HCT116 (cell line): ENCODE measurements around the gene NXF3. TPM values are rescaled to one million over a fixed set of nuclear protein-coding genes. Genes with fewer than 3 reads are reported as not detected.

ENCODE experiments used
- ATAC-seq: fragments of 200-7000 bp; cut with Tn5 transposase; 2 replicates; pipeline ENCODE4 v1.9.1; 2020; ENCODE audit warnings: mild to moderate bottlenecking, moderate library complexity
- BruUV-seq: library from RNA; stranded (reverse); fragments of 400-500 nt; replicated peaks from 2 replicates; lab custom pipeline; 2021; lab: Mats Ljungman, UMichigan
- CTCF ChIA-PET: fragments of 300-600 bp; sonication (Branson Sonifier 250); formaldehyde crosslinking; loops from one replicate; lab custom pipeline; 2021; ENCODE audit warnings: antibody characterized with exemption; lab: Charles Lee
- POLR2A ChIA-PET: fragments of 300-600, 350-600 bp; sonication (Branson Sonifier 250); formaldehyde crosslinking; loops from one replicate; lab custom pipeline; 2021; ENCODE audit warnings: antibody characterized with exemption; lab: Charles Lee
- RAD21 ChIA-PET, 2 experiments: fragments of 300-600 bp; sonication (Branson Sonifier 250); formaldehyde crosslinking; loops; one replicate each; lab custom pipeline; 2023; ENCODE audit warnings: low total read pairs in 2 of 2; ENCODE audit not compliant: uncharacterized antibody in 2 of 2, unreplicated experiment in 2 of 2, low non-redundant PET in 1 of 2; lab: Charles Lee
- DNase-seq: peaks from one replicate; pipeline ENCODE4 v3.0.0-alpha.2; 2010; ENCODE audit warnings: low read depth, low spot score
- H2AFZ ChIP-seq: fragments of 200-600 bp; shearing (Covaris generic), sonication (generic); 2 replicates; pipeline ENCODE4 v1.6.1; 2017; ENCODE audit warnings: low read depth, mixed run types, mixed read lengths, antibody characterized with exemption, low read length; ENCODE audit not compliant: poor library complexity, severe bottlenecking
- H3K27ac ChIP-seq: 2 replicates; pipeline ENCODE4 v1.5.1; 2012; ENCODE audit warnings: low read depth, low read length
- H3K27me3 ChIP-seq: fragments of 200-600 bp; sonication (generic); 2 replicates; pipeline ENCODE4 v1.6.1; 2016; ENCODE audit warnings: mixed run types, low read length, mixed read lengths; ENCODE audit not compliant: insufficient read depth
- H3K36me3 ChIP-seq, 2 experiments: fragments of 200-500 bp in 1 of 2; fragments of 200-600 bp in 1 of 2; sonication (Bioruptor generic) in 1 of 2; sonication (generic) in 1 of 2; 2 replicates each; pipeline versions ENCODE4 v1.5.1 to v1.6.1; 2014 to 2016; ENCODE audit warnings: low read length in 2 of 2, inconsistent platforms in 1 of 2, mixed read lengths in 1 of 2, mixed run types in 1 of 2; ENCODE audit not compliant: insufficient read depth in 2 of 2, control insufficient read depth in 1 of 2
- H3K4me1 ChIP-seq, 2 experiments: fragments of 200-600 bp in 1 of 2; sonication (generic) in 1 of 2; 2 replicates each; pipeline versions ENCODE4 v1.5.1 to v1.6.1; 2012 to 2017; ENCODE audit warnings: low read length in 2 of 2, inconsistent platforms in 1 of 2, mild to moderate bottlenecking in 1 of 2, mixed read lengths in 1 of 2, mixed run types in 1 of 2, moderate library complexity in 1 of 2; ENCODE audit not compliant: insufficient read depth in 2 of 2, control insufficient read depth in 1 of 2
- H3K4me2 ChIP-seq: fragments of 200-600 bp; sonication (generic); 2 replicates; pipeline ENCODE4 v1.6.1; 2017; ENCODE audit warnings: mixed run types, low read length, mixed read lengths
- H3K4me3 ChIP-seq, 2 experiments: fragments of 200-600 bp in 1 of 2; sonication (generic) in 1 of 2; replicated peaks in 1 of 2; 2 replicates each; pipeline ENCODE4 v1.5.1; 2011 to 2016; ENCODE audit warnings: low read length in 2 of 2, control low read depth in 1 of 2, low read depth in 1 of 2, mild to moderate bottlenecking in 1 of 2, mixed read lengths in 1 of 2, mixed run types in 1 of 2
- H3K79me2 ChIP-seq: fragments of 200-600 bp; sonication (generic); 2 replicates; pipeline ENCODE4 v1.6.1; 2017; ENCODE audit warnings: mild to moderate bottlenecking, mixed run types, low read length, moderate library complexity, mixed read lengths; ENCODE audit not compliant: insufficient read depth
- H3K9ac ChIP-seq: fragments of 200-600 bp; sonication (generic); 2 replicates; pipeline ENCODE4 v1.6.1; 2016; ENCODE audit warnings: low read length, mixed read lengths
- H3K9me2 ChIP-seq: fragments of 200-600 bp; sonication (generic), shearing (Covaris generic); 2 replicates; pipeline ENCODE4 v1.6.1; 2017; ENCODE audit warnings: mixed run types, mild to moderate bottlenecking, moderate library complexity; ENCODE audit not compliant: insufficient read depth
- H3K9me3 ChIP-seq, 2 experiments: fragments of 200-500 bp in 1 of 2; fragments of 200-600 bp in 1 of 2; sonication (Bioruptor generic) in 1 of 2; sonication (generic) in 1 of 2; 2 replicates each; pipeline ENCODE4 v1.6.1; 2014 to 2017; ENCODE audit warnings: low read length in 2 of 2, mixed read lengths in 2 of 2, inconsistent platforms in 1 of 2, low read depth in 1 of 2, mild to moderate bottlenecking in 1 of 2, mixed run types in 1 of 2, moderate library complexity in 1 of 2; ENCODE audit not compliant: control insufficient read depth in 1 of 2, insufficient read depth in 1 of 2
- H4K20me1 ChIP-seq: fragments of 200-600 bp; sonication (generic), shearing (Covaris generic); 2 replicates; pipeline ENCODE4 v1.6.1; 2017; ENCODE audit warnings: mixed run types, mild to moderate bottlenecking, moderate library complexity; ENCODE audit not compliant: insufficient read depth
- ATF3 ChIP-seq: IDR thresholded peaks from 2 replicates; pipeline ENCODE4 v1.6.1; 2012
- CBX3 ChIP-seq: IDR thresholded peaks from 2 replicates; pipeline ENCODE4 v1.6.1; 2012; ENCODE audit warnings: low read depth
- CEBPB ChIP-seq: IDR thresholded peaks from 2 replicates; pipeline ENCODE4 v1.6.1; 2012; ENCODE audit warnings: low read depth
- EGR1 ChIP-seq: IDR thresholded peaks from 2 replicates; pipeline ENCODE4 v1.6.1; 2012; ENCODE audit warnings: low read depth
- ELF1 ChIP-seq: IDR thresholded peaks from 2 replicates; pipeline ENCODE4 v1.6.1; 2012; ENCODE audit warnings: low read depth, borderline replicate concordance
- EZH2 ChIP-seq: fragments of 200-600 bp; sonication (generic); IDR thresholded peaks from 2 replicates; pipeline ENCODE4 v1.6.1; 2017; ENCODE audit warnings: antibody characterized with exemption, mixed run types
- JUND ChIP-seq: IDR thresholded peaks from 2 replicates; pipeline ENCODE4 v1.6.1; 2012
- MAX ChIP-seq: IDR thresholded peaks from 2 replicates; pipeline ENCODE4 v1.6.1; 2012
- POLR2A ChIP-seq: IDR thresholded peaks from 2 replicates; pipeline ENCODE4 v1.7.0; 2011; ENCODE audit warnings: borderline replicate concordance; ENCODE audit not compliant: insufficient read depth, insufficient read length; ENCODE audit errors: extremely low read depth
- POLR2AphosphoS5 ChIP-seq: IDR thresholded peaks from 2 replicates; pipeline ENCODE4 v1.6.1; 2011; ENCODE audit warnings: mild to moderate bottlenecking, low read depth, low read length, moderate library complexity
- RAD21 ChIP-seq: IDR thresholded peaks from 2 replicates; pipeline ENCODE4 v1.6.1; 2012; ENCODE audit warnings: low read depth, mild to moderate bottlenecking
- SIN3A ChIP-seq: IDR thresholded peaks from 2 replicates; pipeline ENCODE4 v1.6.1; 2012; ENCODE audit warnings: low read depth
- SP1 ChIP-seq: IDR thresholded peaks from 2 replicates; pipeline ENCODE4 v1.6.1; 2012; ENCODE audit warnings: low read depth
- SRF ChIP-seq: IDR thresholded peaks from 2 replicates; pipeline ENCODE4 v1.6.1; 2012; ENCODE audit warnings: low read depth
- ZNF274 ChIP-seq: fragments of 200-500 bp; sonication (Bioruptor generic); IDR thresholded peaks from 2 replicates; pipeline ENCODE4 v1.6.1; 2014; ENCODE audit warnings: mild to moderate bottlenecking, low read depth, low read length, inconsistent platforms
- intact Hi-C: fragments of 100-400 bp; cut with micrococcal nuclease; formaldehyde crosslinking; loops from 2 replicates; pipeline ENCODE4 v1.10.0; 2022
- total RNA-seq: library from RNA; stranded (reverse); gene quantifications from one replicate; pipeline ENCODE4 v1.2.1, GENCODE V29; 2021; ENCODE audit not compliant: unreplicated experiment
- TF ChIP-seq, protein P1 (sequence below): IDR thresholded peaks from 2 replicates; pipeline ENCODE4 v1.6.1; 2011; ENCODE audit warnings: mild to moderate bottlenecking, low read length, moderate library complexity; ENCODE audit not compliant: insufficient replicate concordance; ENCODE audit errors: extremely low read depth

The NXF3 gene
- total RNA-seq, 1 experiment from 2014 or later: 0.25 TPM

DNA sequence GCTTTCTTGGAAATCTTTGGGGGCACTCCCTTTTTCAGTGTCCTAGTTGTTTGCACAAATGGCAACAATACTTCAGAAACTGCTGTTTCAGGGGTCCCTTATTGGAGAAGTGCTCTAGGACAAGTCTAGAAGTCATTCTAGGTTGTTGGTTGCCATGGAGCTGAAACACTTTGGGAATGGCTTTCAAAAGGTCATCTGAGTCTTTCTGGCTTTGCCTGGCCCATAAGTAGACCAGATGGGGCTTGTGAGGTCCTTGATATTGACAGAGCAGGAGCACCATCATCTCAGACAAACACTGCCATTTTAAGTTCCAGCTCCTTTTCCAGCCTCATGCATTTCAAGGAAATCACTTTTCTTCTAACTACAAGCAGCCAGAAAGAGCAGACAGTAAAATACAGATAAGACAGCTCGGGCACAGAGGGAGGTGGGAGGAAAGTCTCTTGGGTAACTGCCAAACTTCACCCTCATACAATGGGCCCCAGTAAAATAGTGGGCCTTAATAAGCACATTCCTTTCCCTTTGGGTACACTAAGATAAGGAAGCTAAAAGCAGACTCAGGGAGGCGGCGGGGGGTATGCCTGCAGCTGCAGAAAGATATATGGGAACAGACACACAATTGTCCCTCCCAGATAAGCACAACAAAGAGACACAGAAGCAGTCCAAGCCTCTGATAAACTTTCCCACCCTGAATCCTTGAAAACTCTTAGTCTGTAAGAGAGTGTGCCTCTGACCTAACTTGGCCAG lies 8.5 kb upstream of the NXF3 start (continued):
- TF ChIP-seq POLR2AphosphoS5: no peak
- no peak for TF ChIP-seq JUND

- TF ChIP-seq RAD21 (no peak), ZNF274 (no peak), CBX3 (no peak), EGR1 (no peak), MAX (no peak), POLR2AphosphoS5 (no peak), ATF3 (no peak), ELF1 (no peak), CEBPB (no peak), SIN3A (no peak), SRF (no peak), SP1 (no peak), POLR2A (no peak), EZH2 (no peak)
- TF ChIP-seq, protein P1, sequence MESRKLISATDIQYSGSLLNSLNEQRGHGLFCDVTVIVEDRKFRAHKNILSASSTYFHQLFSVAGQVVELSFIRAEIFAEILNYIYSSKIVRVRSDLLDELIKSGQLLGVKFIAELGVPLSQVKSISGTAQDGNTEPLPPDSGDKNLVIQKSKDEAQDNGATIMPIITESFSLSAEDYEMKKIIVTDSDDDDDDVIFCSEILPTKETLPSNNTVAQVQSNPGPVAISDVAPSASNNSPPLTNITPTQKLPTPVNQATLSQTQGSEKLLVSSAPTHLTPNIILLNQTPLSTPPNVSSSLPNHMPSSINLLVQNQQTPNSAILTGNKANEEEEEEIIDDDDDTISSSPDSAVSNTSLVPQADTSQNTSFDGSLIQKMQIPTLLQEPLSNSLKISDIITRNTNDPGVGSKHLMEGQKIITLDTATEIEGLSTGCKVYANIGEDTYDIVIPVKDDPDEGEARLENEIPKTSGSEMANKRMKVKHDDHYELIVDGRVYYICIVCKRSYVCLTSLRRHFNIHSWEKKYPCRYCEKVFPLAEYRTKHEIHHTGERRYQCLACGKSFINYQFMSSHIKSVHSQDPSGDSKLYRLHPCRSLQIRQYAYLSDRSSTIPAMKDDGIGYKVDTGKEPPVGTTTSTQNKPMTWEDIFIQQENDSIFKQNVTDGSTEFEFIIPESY: no peak
- ChIA-PET CTCF (no interaction called here), POLR2A (no interaction called here), RAD21 (no interaction called here)
- Histone ChIP-seq H3K9me3 (no peaks in the 10 kb centered on the region), H4K20me1 (no peaks in the 10 kb centered on the region), H3K4me2 (no peak overlapping the region), H3K4me1 (no peaks in the 10 kb centered on the region), H3K27ac (no peak overlapping the region), H3K36me3 (no peaks in the 10 kb centered on the region), H3K79me2 (no peaks in the 10 kb centered on the region), H3K4me3 (no peak overlapping the region), H2AFZ (no peak overlapping the region), H3K9ac (no peak overlapping the region), H3K27me3 (no peaks in the 10 kb centered on the region), H3K9me2 (no peaks in the 10 kb centered on the region)
- ATAC-seq: no peak
- no peak for DNase-seq
- intact Hi-C loops: no loop called here
- BruUV-seq: no TSS peak
Observed at GRCh38 chrX:103100484-103100883, 7.5 kb upstream of the NXF3 start.
